DND-41 (cell line): Measurements from ENCODE around the gene PMAIP1.
"Not testable (repeated sequence)": the region's sequence is repeated elsewhere in the genome, so short reads cannot be mapped to it uniquely, and the experiment has no call there.

Source experiments
- ATAC-seq: fragments of 200-7000 bp; cut with Tn5 transposase; 3 replicates; pipeline ENCODE4 v1.9.1; 2021; ENCODE audit warnings: low read depth; ENCODE audit not compliant: insufficient read depth
- DNase-seq: peaks from one replicate; pipeline ENCODE4 v3.0.0-alpha.2; 2020
- H2AFZ ChIP-seq: 2 replicates; pipeline ENCODE4 v1.6.0; 2012; ENCODE audit warnings: low read depth, low read length
- H3K27ac ChIP-seq: 2 replicates; pipeline ENCODE4 v1.5.1; 2012; ENCODE audit warnings: low read length, inconsistent platforms
- H3K27me3 ChIP-seq: fragments of 200-600 bp; sonication (generic); 2 replicates; pipeline ENCODE4 v1.6.0; 2012; ENCODE audit warnings: low read length, mild to moderate bottlenecking, inconsistent platforms; ENCODE audit not compliant: insufficient read depth, poor library complexity
- H3K36me3 ChIP-seq: 2 replicates; pipeline ENCODE4 v1.5.1; 2012; ENCODE audit warnings: low read length, inconsistent platforms; ENCODE audit not compliant: insufficient read depth
- H3K4me1 ChIP-seq: 2 replicates; pipeline ENCODE4 v1.5.1; 2012; ENCODE audit warnings: mild to moderate bottlenecking, low read length; ENCODE audit not compliant: insufficient read depth
- H3K4me2 ChIP-seq: 2 replicates; pipeline ENCODE4 v1.6.0; 2012; ENCODE audit warnings: mild to moderate bottlenecking, moderate library complexity, low read length, inconsistent platforms; ENCODE audit not compliant: insufficient read depth
- H3K4me3 ChIP-seq, 2 experiments: fragments of 200-600 bp in 1 of 2; shearing (Covaris generic) in 1 of 2; 2 replicates each; pipeline ENCODE4 v1.5.1; 2012 to 2016; ENCODE audit warnings: inconsistent platforms in 2 of 2, low read length in 2 of 2, mild to moderate bottlenecking in 2 of 2, low read depth in 1 of 2, moderate library complexity in 1 of 2
- H3K79me2 ChIP-seq: 2 replicates; pipeline ENCODE4 v1.6.0; 2012; ENCODE audit warnings: low read length, inconsistent platforms; ENCODE audit not compliant: insufficient read depth
- H3K9ac ChIP-seq: 2 replicates; pipeline ENCODE4 v1.6.0; 2012; ENCODE audit warnings: low read depth, mild to moderate bottlenecking, inconsistent platforms, low read length, moderate library complexity
- H3K9me3 ChIP-seq: 2 replicates; pipeline ENCODE4 v1.5.1; 2012; ENCODE audit warnings: low read length, moderate library complexity, mild to moderate bottlenecking, inconsistent platforms; ENCODE audit not compliant: insufficient read depth, severe bottlenecking
- H4K20me1 ChIP-seq: 2 replicates; pipeline ENCODE4 v1.6.0; 2012; ENCODE audit warnings: low read length; ENCODE audit not compliant: insufficient read depth
- CTCF ChIP-seq: IDR thresholded peaks from 2 replicates; pipeline ENCODE4 v1.5.1; 2012; ENCODE audit warnings: borderline replicate concordance, low read length, moderate library complexity, mild to moderate bottlenecking; ENCODE audit not compliant: poor library complexity, severe bottlenecking; ENCODE audit errors: extremely low read depth
- EZH2 ChIP-seq: IDR thresholded peaks from 3 replicates; pipeline ENCODE4 v1.6.1; 2012; ENCODE audit warnings: borderline replicate concordance, low read depth, mild to moderate bottlenecking, moderate library complexity, low read length, inconsistent platforms; ENCODE audit not compliant: severe bottlenecking

The PMAIP1 gene

GRCh38 chr18:59853380-59853779 lies 46.4 kb upstream of the PMAIP1 start:
- Histone ChIP-seq H3K27ac (no peak overlapping the region), H3K9me3 (no peaks in the 10 kb centered on the region), H2AFZ (no peak overlapping the region), H3K4me3 (no peak overlapping the region), H3K27me3 (no peaks in the 10 kb centered on the region), H3K79me2 (no peaks in the 10 kb centered on the region), H3K9ac (no peak overlapping the region), H3K4me1 (no peaks in the 10 kb centered on the region), H3K4me2 (no peak overlapping the region), H4K20me1 (no peaks in the 10 kb centered on the region), H3K36me3 (no peaks in the 10 kb centered on the region)
- TF ChIP-seq EZH2 (no peak), CTCF (no peak)
- ATAC-seq, result no peak
- DNase-seq, result no peak

- H3K4me3 ChIP-seq, H4K20me1 ChIP-seq, H3K36me3 ChIP-seq, ATAC-seq, H3K79me2 ChIP-seq, H3K9me3 ChIP-seq, H3K27ac ChIP-seq, H3K27me3 ChIP-seq, H2AFZ ChIP-seq, DNase-seq, H3K4me2 ChIP-seq, H3K9ac ChIP-seq, H3K4me1 ChIP-seq: not testable (repeated sequence)
Observed at GRCh38 chr18:59853988-59854387, 45.8 kb upstream of the PMAIP1 start.

GRCh38 chr18:59861009-59861408 lies 38.8 kb upstream of the PMAIP1 start:
- H3K4me3 ChIP-seq, result no peak overlapping the region
- H3K36me3 ChIP-seq, result no peaks in the 10 kb centered on the region
- no peak overlapping the region for H2AFZ ChIP-seq
- H3K9me3 ChIP-seq, result no peaks in the 10 kb centered on the region
- no peak overlapping the region for H3K4me2 ChIP-seq
- ATAC-seq (no peak), DNase-seq (no peak)
- H3K27ac ChIP-seq, result no peak overlapping the region
- H3K9ac ChIP-seq, result no peak overlapping the region
- H3K4me1 ChIP-seq, result peaks cover 2% of the 10 kb centered on the region; the same call in 1 of the 2 replicates
- no peak for TF ChIP-seq EZH2
- TF ChIP-seq CTCF, result no peak
- H3K79me2 ChIP-seq, result no peaks in the 10 kb centered on the region
- H4K20me1 ChIP-seq, result no peaks in the 10 kb centered on the region
- no peaks in the 10 kb centered on the region for H3K27me3 ChIP-seq

GRCh38 chr18:59861963-59862819 lies 37.6 kb upstream of the PMAIP1 start:
- TF ChIP-seq EZH2 (no peak), CTCF (no peak)
- Histone ChIP-seq H3K79me2 (no peaks in the 10 kb centered on the region), H2AFZ (no peak overlapping the region), H3K4me1 (peaks cover 2% of the 10 kb centered on the region; the same call in 1 of the 2 replicates), H3K27ac (no peak overlapping the region), H3K4me3 (no peak overlapping the region), H3K27me3 (no peaks in the 10 kb centered on the region), H3K9me3 (no peaks in the 10 kb centered on the region), H3K36me3 (no peaks in the 10 kb centered on the region), H3K9ac (no peak overlapping the region), H3K4me2 (no peak overlapping the region), H4K20me1 (no peaks in the 10 kb centered on the region)
- ATAC-seq (peak; percentile 33; the same call in 1 of the 3 replicates), DNase-seq (peak; percentile 9)
